ENCODE measurements around the gene PBRM1.

- TF ChIP-seq CTCF (IDR thresholded peaks at IDR 0.05) = no peak
- no peak for TF ChIP-seq POLR2A (IDR thresholded peaks at IDR 0.05)
Measured at GRCh38 chr3:52690560-52690959, 4.8 kb upstream of the PBRM1 start.
